ENCODE results near the gene ILDR2.

ILDR2 gene

DNA sequence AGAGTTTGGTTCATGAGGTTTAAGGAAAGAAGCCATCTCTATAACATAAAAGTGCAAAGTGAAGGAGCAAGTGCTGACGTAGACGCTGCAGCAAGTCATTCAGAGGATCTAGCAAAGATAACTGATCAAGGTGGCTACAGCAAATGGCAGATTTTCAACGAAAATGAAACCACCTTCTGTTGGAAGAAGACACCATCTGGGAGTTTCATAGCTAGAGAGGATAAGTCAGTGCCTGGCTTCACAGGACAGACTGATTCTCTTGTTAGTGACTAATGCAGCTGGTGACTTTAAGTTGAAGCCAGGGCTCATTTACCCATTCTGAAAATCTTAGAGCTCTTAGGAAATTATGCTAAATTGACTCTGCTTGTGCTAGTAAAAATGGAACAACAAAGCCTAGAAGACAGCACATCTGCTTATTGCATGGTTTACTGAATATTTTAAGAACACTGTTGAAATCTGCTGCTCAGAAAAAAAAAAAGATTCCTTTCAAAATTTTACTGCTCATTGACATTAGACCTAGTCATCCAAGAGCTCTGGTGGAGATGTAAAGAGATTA lies 24.2 kb upstream of the ILDR2 start:
- H3K4me3 ChIP-seq (ENCODE audit: severe bottlenecking): no peak overlapping the region
- DNase-seq (ENCODE audit: low spot score): no peak
- H3K27me3 ChIP-seq (ENCODE audit: insufficient read depth, poor library complexity, severe bottlenecking): no peaks in the 10 kb centered on the region
- no peaks in the 10 kb centered on the region for H3K36me3 ChIP-seq (ENCODE audit: low read depth)
- H3K4me1 ChIP-seq (ENCODE audit: insufficient read depth, poor library complexity, severe bottlenecking): no peaks in the 10 kb centered on the region
- no peak overlapping the region for H3K27ac ChIP-seq (ENCODE audit: poor library complexity, severe bottlenecking)
- no peak for ATAC-seq (ENCODE audit: low read depth)
- no peaks in the 10 kb centered on the region for H3K9me3 ChIP-seq (ENCODE audit: severe bottlenecking)
- TF ChIP-seq, protein P1, sequence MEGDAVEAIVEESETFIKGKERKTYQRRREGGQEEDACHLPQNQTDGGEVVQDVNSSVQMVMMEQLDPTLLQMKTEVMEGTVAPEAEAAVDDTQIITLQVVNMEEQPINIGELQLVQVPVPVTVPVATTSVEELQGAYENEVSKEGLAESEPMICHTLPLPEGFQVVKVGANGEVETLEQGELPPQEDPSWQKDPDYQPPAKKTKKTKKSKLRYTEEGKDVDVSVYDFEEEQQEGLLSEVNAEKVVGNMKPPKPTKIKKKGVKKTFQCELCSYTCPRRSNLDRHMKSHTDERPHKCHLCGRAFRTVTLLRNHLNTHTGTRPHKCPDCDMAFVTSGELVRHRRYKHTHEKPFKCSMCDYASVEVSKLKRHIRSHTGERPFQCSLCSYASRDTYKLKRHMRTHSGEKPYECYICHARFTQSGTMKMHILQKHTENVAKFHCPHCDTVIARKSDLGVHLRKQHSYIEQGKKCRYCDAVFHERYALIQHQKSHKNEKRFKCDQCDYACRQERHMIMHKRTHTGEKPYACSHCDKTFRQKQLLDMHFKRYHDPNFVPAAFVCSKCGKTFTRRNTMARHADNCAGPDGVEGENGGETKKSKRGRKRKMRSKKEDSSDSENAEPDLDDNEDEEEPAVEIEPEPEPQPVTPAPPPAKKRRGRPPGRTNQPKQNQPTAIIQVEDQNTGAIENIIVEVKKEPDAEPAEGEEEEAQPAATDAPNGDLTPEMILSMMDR (IDR thresholded peaks at IDR 0.05; ENCODE audit: poor library complexity, severe bottlenecking): no peak

DNA sequence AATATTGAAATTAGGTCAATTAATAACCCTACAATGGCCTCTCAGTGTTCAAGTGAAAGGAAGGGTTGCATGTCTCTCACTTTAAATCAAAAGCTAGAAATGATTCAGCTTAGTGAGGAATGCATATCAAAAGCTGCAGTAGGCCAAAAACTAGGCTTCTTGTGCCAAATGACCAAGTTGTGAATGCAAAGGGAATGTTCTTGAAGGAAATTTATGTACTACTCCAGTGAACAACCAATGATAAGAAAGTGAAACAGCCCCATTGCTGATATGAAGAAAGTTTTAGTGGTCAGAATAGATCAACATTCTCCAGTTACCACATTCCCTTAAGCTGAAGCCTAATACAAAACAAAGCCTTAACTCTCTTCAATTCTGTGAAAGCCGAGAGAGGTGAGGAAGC lies 23.7 kb upstream of the ILDR2 start:
- TF ChIP-seq, protein P1 (IDR thresholded peaks at IDR 0.05; ENCODE audit: poor library complexity, severe bottlenecking): no peak
- no peak overlapping the region for H3K4me3 ChIP-seq (ENCODE audit: severe bottlenecking)
- no peaks in the 10 kb centered on the region for H3K9me3 ChIP-seq (ENCODE audit: severe bottlenecking)
- ATAC-seq (ENCODE audit: low read depth) (no peak), DNase-seq (ENCODE audit: low spot score) (no peak)
- H3K27me3 ChIP-seq (ENCODE audit: insufficient read depth, poor library complexity, severe bottlenecking): peaks cover 4% of the 10 kb centered on the region
- no peaks in the 10 kb centered on the region for H3K36me3 ChIP-seq (ENCODE audit: low read depth)
- H3K27ac ChIP-seq (ENCODE audit: poor library complexity, severe bottlenecking): no peak overlapping the region
- no peaks in the 10 kb centered on the region for H3K4me1 ChIP-seq (ENCODE audit: insufficient read depth, poor library complexity, severe bottlenecking)

DNA sequence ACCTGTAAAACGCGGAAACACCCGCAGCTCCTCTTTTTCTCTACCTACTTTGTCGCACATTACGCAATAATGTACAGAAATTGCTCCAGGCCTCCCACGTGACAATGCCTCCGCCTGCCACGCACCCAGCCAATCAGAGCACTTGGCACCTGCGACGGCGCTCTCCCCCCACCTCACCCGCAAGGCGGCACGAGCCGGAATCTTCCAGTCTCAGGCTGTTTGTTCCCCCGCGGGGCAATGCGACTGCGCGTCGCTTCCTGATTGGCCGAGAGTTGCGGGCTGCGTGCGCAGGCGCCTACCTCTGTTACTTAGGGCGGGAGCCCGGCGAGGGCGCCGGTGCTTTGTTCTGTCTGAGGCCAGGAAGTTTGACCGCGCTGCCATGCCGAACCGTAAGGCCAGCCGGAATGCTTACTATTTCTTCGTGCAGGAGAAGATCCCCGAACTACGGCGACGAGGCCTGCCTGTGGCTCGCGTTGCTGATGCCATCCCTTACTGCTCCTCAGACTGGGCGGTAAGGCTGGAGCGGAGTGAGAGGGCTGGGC lies 13.7 kb upstream of the ILDR2 start, which contains the start of gene MAEL:
Gene MAEL (plus strand): TSS at position 307 of the 542 bp plus-strand sequence. CDS start 73 bp downstream, at position 380.
- ATAC-seq (ENCODE audit: low read depth) (no peak), DNase-seq (ENCODE audit: low spot score) (no peak)
- TF ChIP-seq, protein P1 (IDR thresholded peaks at IDR 0.05; ENCODE audit: poor library complexity, severe bottlenecking): no peak
- Histone ChIP-seq H3K27me3 (ENCODE audit: insufficient read depth, poor library complexity, severe bottlenecking) (peaks cover 13% of the 10 kb centered on the region), H3K4me1 (ENCODE audit: insufficient read depth, poor library complexity, severe bottlenecking) (no peaks in the 10 kb centered on the region), H3K36me3 (ENCODE audit: low read depth) (no peaks in the 10 kb centered on the region), H3K9me3 (ENCODE audit: severe bottlenecking) (no peaks in the 10 kb centered on the region), H3K4me3 (ENCODE audit: severe bottlenecking) (no peak within 1 kb of the TSS), H3K27ac (ENCODE audit: poor library complexity, severe bottlenecking) (no peak within 1 kb of the TSS)

DNA sequence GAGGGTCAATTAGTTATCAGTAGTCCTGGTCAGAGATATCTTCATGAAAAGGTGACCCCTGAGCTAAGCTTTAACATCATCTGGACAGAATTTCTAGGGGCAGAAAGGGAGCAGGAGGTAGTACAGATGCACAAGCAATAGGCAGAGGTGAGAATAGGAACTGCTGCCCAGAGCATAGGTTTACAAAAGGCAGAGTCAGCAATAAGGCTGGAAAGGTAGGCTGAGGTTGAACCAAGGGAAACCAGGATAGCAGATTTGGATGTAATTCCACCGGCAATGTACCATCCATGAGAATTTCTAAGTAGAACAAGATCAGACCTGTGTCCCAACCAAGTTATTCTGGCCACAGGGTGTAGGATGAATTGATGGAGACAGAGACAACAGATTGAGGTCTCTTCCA lies 6.2 kb upstream of the ILDR2 start:
- H3K27me3 ChIP-seq (ENCODE audit: insufficient read depth, poor library complexity, severe bottlenecking): peaks cover 14% of the 10 kb centered on the region
- ATAC-seq (ENCODE audit: low read depth): no peak
- DNase-seq (ENCODE audit: low spot score): no peak

More for the DNA sequence above, 6.2 kb upstream of the ILDR2 start:
- Histone ChIP-seq H3K27ac (ENCODE audit: poor library complexity, severe bottlenecking) (no peak overlapping the region), H3K9me3 (ENCODE audit: severe bottlenecking) (no peaks in the 10 kb centered on the region), H3K36me3 (ENCODE audit: low read depth) (no peaks in the 10 kb centered on the region), H3K4me1 (ENCODE audit: insufficient read depth, poor library complexity, severe bottlenecking) (no peaks in the 10 kb centered on the region), H3K4me3 (ENCODE audit: severe bottlenecking) (no peak overlapping the region)
- TF ChIP-seq, protein P1 (IDR thresholded peaks at IDR 0.05; ENCODE audit: poor library complexity, severe bottlenecking): no peak
